Measurements from ENCODE around the gene MICAL3. TPM values are rescaled to one million over a fixed set of nuclear protein-coding genes. Genes with fewer than 3 reads are reported as not detected.

Gene MICAL3
- polyA plus RNA-seq, 2 of the 4 experiments (the other 2 are of a cell fraction), result 20.5 to 30.1 TPM

DNA sequence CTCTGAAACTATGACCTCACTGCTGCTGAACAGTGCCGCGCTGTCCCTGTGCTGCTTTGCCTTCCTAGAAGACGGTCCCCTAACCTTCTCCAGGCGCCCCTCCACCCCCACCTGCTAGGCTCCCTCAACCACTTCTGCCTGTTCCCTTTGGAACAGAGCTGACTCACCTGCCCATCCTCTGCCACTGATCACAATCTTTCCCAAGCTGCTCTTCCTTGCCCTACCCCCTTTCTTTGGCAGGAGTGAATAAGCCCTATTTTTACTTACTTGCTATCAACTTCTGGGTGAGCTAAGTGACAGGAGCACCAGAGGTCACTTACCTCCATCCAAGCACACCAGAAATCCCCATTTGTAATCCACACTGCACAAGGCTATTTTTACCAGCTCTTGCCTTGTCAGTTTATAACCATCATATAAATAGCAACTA lies 134.1 kb downstream of the MICAL3 start:
- no peak for FAIRE-seq
- Histone ChIP-seq H3K9me3 (no peaks in the 10 kb centered on the region), H3K27ac (no peak overlapping the region)

DNA sequence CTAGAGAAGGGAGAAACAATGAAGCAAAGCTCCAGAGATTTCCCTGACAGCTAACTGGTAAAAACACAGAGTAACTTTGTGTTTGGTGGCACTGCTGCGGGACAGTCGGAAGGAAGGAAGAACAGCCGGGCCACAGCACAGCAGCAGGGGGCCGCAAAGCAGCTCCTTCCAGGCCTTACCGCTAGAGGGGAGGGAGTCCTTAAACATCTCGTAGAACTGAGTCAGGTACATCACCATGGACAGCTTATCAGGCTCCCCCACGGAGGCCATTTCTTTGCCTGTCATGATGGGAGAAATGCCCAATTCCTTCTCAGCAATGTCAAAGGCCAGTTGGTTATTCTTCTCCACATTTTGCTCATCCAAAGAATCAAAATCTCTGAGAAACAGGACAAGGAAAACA lies 135.5 kb downstream of the MICAL3 start:
- Histone ChIP-seq H3K4me2 (no peak overlapping the region), H3K4me1 (peaks cover 18% of the 10 kb centered on the region), H3K4me3 (no peak overlapping the region), H3K9me3 (no peaks in the 10 kb centered on the region), H3K27ac (no peak overlapping the region)
- POLR2A ChIA-PET, result no interaction called here
- ATAC-seq, result no peak
- DNase-seq (ENCODE audit: low read depth in 1 of 2, low spot score in 1 of 2), result no peak
- 90% methylated on average over 7 of the region's 7 CpGs for WGBS (ENCODE audit: missing lambda C conversion rate)
- CTCF ChIA-PET, result interaction anchor here (1.2 to 1.9 kb wide), 5 partner anchors 13 to 187 kb away, joined by 3 to 7 read pairs (median 4); no protein-coding TSS in a partner anchor
- FAIRE-seq, result no peak
- TF ChIP-seq ELK1 (IDR thresholded peaks at IDR 0.05; ENCODE audit: low read depth, low read length) (no peak), MAFK (IDR thresholded peaks at IDR 0.05; ENCODE audit: partially characterized antibody) (no peak), TFCP2L1 (CRISPR knock-in tag; IDR thresholded peaks at IDR 0.05) (no peak), ZC3H11A (IDR thresholded peaks at IDR 0.05) (no peak), HOXB13 (CRISPR knock-in tag; IDR thresholded peaks at IDR 0.05; ENCODE audit: low read depth) (no peak), RFX5 (IDR thresholded peaks at IDR 0.05) (no peak), CHD4 (IDR thresholded peaks at IDR 0.05; ENCODE audit: borderline replicate concordance) (no peak), MYC (IDR thresholded peaks at IDR 0.05; ENCODE audit: borderline replicate concordance, low read length) (no peak), EHF (CRISPR knock-in tag; IDR thresholded peaks at IDR 0.05) (no peak), FOSB (CRISPR knock-in tag; IDR thresholded peaks at IDR 0.05) (no peak), ZFP36 (IDR thresholded peaks at IDR 0.05; ENCODE audit: borderline replicate concordance, partially characterized antibody) (no peak), RARB (CRISPR knock-in tag; IDR thresholded peaks at IDR 0.05) (no peak), ZSCAN20 (CRISPR knock-in tag; IDR thresholded peaks at IDR 0.05) (no peak), NPAS2 (CRISPR knock-in tag; IDR thresholded peaks at IDR 0.05; ENCODE audit: borderline replicate concordance) (no peak), SREBF2 (IDR thresholded peaks at IDR 0.05) (no peak), ESRRA (IDR thresholded peaks at IDR 0.05; ENCODE audit: borderline replicate concordance, low read length) (no peak), NR3C1 (IDR thresholded peaks at IDR 0.05) (no peak)
- TF ChIP-seq, protein P1, sequence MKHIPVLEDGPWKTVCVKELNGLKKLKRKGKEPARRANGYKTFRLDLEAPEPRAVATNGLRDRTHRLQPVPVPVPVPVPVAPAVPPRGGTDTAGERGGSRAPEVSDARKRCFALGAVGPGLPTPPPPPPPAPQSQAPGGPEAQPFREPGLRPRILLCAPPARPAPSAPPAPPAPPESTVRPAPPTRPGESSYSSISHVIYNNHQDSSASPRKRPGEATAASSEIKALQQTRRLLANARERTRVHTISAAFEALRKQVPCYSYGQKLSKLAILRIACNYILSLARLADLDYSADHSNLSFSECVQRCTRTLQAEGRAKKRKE (CRISPR knock-in tag; IDR thresholded peaks at IDR 0.05; ENCODE audit: low read depth), result no peak

More for the DNA sequence above, 134.1 kb downstream of the MICAL3 start:
- ChIA-PET POLR2A (no interaction called here), CTCF (interaction anchor here (1.0 to 2.4 kb wide), 6 partner anchors 12 to 193 kb away, joined by 3 to 7 read pairs (median 3); partner anchors contain the start of gene MICAL3)
- TF ChIP-seq HOXA7 (CRISPR knock-in tag; IDR thresholded peaks at IDR 0.05) (no peak), NFE2L2 (conservative IDR thresholded peaks at IDR 0.05; ENCODE audit: low read length) (no peak), CHD2 (IDR thresholded peaks at IDR 0.05; ENCODE audit: low read length, partially characterized antibody) (no peak), TP53 (CRISPR knock-in tag; IDR thresholded peaks at IDR 0.05) (no peak), CEBPB (IDR thresholded peaks at IDR 0.05) (no peak), CBX2 (IDR thresholded peaks at IDR 0.05; ENCODE audit: borderline replicate concordance, low read depth) (no peak), HEYL (CRISPR knock-in tag; IDR thresholded peaks at IDR 0.05) (no peak), ESRRA (IDR thresholded peaks at IDR 0.05; ENCODE audit: borderline replicate concordance, low read length) (no peak), HOXB5 (CRISPR knock-in tag; IDR thresholded peaks at IDR 0.05) (no peak), MAZ (IDR thresholded peaks at IDR 0.05; ENCODE audit: borderline replicate concordance, low read depth, low read length) (no peak), GATA3 (IDR thresholded peaks at IDR 0.05; ENCODE audit: borderline replicate concordance) (no peak), EHF (CRISPR knock-in tag; IDR thresholded peaks at IDR 0.05) (no peak), FOSL2 (IDR thresholded peaks at IDR 0.05) (no peak), FOSL2 (CRISPR knock-in tag; IDR thresholded peaks at IDR 0.05) (no peak), SREBF2 (IDR thresholded peaks at IDR 0.05) (no peak), ZNF302 (CRISPR knock-in tag; IDR thresholded peaks at IDR 0.05) (no peak), EHMT2 (IDR thresholded peaks at IDR 0.05; ENCODE audit: low read depth) (no peak)
- TF ChIP-seq, protein P2, sequence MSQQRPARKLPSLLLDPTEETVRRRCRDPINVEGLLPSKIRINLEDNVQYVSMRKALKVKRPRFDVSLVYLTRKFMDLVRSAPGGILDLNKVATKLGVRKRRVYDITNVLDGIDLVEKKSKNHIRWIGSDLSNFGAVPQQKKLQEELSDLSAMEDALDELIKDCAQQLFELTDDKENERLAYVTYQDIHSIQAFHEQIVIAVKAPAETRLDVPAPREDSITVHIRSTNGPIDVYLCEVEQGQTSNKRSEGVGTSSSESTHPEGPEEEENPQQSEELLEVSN (IDR thresholded peaks at IDR 0.05; ENCODE audit: borderline replicate concordance, low read depth), result no peak
- TF ChIP-seq, protein P3, sequence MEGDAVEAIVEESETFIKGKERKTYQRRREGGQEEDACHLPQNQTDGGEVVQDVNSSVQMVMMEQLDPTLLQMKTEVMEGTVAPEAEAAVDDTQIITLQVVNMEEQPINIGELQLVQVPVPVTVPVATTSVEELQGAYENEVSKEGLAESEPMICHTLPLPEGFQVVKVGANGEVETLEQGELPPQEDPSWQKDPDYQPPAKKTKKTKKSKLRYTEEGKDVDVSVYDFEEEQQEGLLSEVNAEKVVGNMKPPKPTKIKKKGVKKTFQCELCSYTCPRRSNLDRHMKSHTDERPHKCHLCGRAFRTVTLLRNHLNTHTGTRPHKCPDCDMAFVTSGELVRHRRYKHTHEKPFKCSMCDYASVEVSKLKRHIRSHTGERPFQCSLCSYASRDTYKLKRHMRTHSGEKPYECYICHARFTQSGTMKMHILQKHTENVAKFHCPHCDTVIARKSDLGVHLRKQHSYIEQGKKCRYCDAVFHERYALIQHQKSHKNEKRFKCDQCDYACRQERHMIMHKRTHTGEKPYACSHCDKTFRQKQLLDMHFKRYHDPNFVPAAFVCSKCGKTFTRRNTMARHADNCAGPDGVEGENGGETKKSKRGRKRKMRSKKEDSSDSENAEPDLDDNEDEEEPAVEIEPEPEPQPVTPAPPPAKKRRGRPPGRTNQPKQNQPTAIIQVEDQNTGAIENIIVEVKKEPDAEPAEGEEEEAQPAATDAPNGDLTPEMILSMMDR (IDR thresholded peaks at IDR 0.05), result no peak
- TF ChIP-seq, protein P4, sequence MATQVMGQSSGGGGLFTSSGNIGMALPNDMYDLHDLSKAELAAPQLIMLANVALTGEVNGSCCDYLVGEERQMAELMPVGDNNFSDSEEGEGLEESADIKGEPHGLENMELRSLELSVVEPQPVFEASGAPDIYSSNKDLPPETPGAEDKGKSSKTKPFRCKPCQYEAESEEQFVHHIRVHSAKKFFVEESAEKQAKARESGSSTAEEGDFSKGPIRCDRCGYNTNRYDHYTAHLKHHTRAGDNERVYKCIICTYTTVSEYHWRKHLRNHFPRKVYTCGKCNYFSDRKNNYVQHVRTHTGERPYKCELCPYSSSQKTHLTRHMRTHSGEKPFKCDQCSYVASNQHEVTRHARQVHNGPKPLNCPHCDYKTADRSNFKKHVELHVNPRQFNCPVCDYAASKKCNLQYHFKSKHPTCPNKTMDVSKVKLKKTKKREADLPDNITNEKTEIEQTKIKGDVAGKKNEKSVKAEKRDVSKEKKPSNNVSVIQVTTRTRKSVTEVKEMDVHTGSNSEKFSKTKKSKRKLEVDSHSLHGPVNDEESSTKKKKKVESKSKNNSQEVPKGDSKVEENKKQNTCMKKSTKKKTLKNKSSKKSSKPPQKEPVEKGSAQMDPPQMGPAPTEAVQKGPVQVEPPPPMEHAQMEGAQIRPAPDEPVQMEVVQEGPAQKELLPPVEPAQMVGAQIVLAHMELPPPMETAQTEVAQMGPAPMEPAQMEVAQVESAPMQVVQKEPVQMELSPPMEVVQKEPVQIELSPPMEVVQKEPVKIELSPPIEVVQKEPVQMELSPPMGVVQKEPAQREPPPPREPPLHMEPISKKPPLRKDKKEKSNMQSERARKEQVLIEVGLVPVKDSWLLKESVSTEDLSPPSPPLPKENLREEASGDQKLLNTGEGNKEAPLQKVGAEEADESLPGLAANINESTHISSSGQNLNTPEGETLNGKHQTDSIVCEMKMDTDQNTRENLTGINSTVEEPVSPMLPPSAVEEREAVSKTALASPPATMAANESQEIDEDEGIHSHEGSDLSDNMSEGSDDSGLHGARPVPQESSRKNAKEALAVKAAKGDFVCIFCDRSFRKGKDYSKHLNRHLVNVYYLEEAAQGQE (IDR thresholded peaks at IDR 0.05), result no peak
- Histone ChIP-seq H3K4me2 (0 out of 3 replicates have a peak overlapping the region, but pooled peaks have one; percentile 19), H3K4me3 (no peak overlapping the region), H3K4me1 (peaks cover 22% of the 10 kb centered on the region)
- WGBS (ENCODE audit: missing lambda C conversion rate), result 90% methylated on average over 4 of the region's 4 CpGs
- ATAC-seq (peak in 1 of 2 experiments; percentile 26; a peak in 1 of 6 replicates), DNase-seq (ENCODE audit: low read depth in 1 of 2, low spot score in 1 of 2) (no peak)
